HAP-1 (cell line): ENCODE results near the gene SLC16A5.
A peak's percentile ranks its signal among the peaks of the same experiment; 100 is the strongest.
"Not testable (repeated sequence)": the region's sequence is repeated elsewhere in the genome, so short reads cannot be mapped to it uniquely, and the experiment has no call there.

Source experiments
- DNase-seq, 2 experiments: peaks; one replicate each; pipeline ENCODE4 v3.0.0-alpha.2; 2016 to 2020; ENCODE audit warnings: low spot score in 2 of 2
- H3K27me3 ChIP-seq: fragments of 250-450 bp; sonication (Bioruptor Pico); 2 replicates; pipeline ENCODE4 v1.5.1; 2020; ENCODE audit warnings: low read depth, mild to moderate bottlenecking, moderate library complexity
- H3K36me3 ChIP-seq: fragments of 250-450 bp; sonication (Bioruptor Pico); replicated peaks from 2 replicates; pipeline ENCODE4 v1.5.1; 2020; ENCODE audit warnings: mild to moderate bottlenecking
- H3K4me1 ChIP-seq: fragments of 250-450 bp; sonication (Bioruptor Pico); 2 replicates; pipeline ENCODE4 v1.5.1; 2020; ENCODE audit warnings: mild to moderate bottlenecking
- H3K4me3 ChIP-seq: fragments of 250-450 bp; sonication (Bioruptor Pico); 2 replicates; pipeline ENCODE4 v1.5.1; 2020; ENCODE audit warnings: mild to moderate bottlenecking, moderate library complexity
- H3K9me3 ChIP-seq: fragments of 250-450 bp; sonication (Bioruptor Pico); 2 replicates; pipeline ENCODE4 v1.5.1; 2020; ENCODE audit warnings: mild to moderate bottlenecking, moderate library complexity
- in situ Hi-C: fragments of 300-500 bp; cut with MboI; formaldehyde crosslinking; loops from 3 replicates; pipeline ENCODE4 v1.14.3; 2020; ENCODE audit warnings: low sequenced_read_pairs, inconsistent platforms, mixed read lengths

SLC16A5 gene

GRCh38 chr17:75087558-75088453 is at the start of gene SLC16A5:
Gene SLC16A5, plus strand, starts transcription at chr17:75087954. Its CDS starts 5,683 bp downstream, at chr17:75093637.
- no peaks in the 10 kb centered on the region for H3K9me3 ChIP-seq
- H3K4me3 ChIP-seq, result peak within 1 kb of the TSS; percentile 62
- DNase-seq, result peak; percentile 84 to 95
- in situ Hi-C loops, result no loop called here
- H3K27me3 ChIP-seq, result no peaks in the 10 kb centered on the region
- H3K36me3 ChIP-seq, result 0 out of 2 replicates have a peak, but pooled peaks cover 2% of the 10 kb centered on the region
- H3K4me1 ChIP-seq, result peaks cover 32% of the 10 kb centered on the region

- Histone ChIP-seq H3K4me1 (peaks cover 5% of the 10 kb centered on the region; the same call in 1 of the 2 replicates), H3K9me3 (no peaks in the 10 kb centered on the region), H3K4me3 (no peak overlapping the region), H3K36me3 (peaks cover 35% of the 10 kb centered on the region), H3K27me3 (no peaks in the 10 kb centered on the region)
- no peak for DNase-seq
- in situ Hi-C loops, result no loop called here
Measured at GRCh38 chr17:75039238-75039637, 48.5 kb upstream of the SLC16A5 start.

GRCh38 chr17:75041656-75042280 is 46.0 kb upstream of the SLC16A5 start:
- Histone ChIP-seq H3K4me1 (peaks cover 9% of the 10 kb centered on the region; the same call in 1 of the 2 replicates), H3K4me3 (no peak overlapping the region), H3K36me3 (peaks cover 39% of the 10 kb centered on the region), H3K9me3 (no peaks in the 10 kb centered on the region), H3K27me3 (no peaks in the 10 kb centered on the region)
- in situ Hi-C loops, result no loop called here
- no peak for DNase-seq

GRCh38 chr17:75043789-75044188 is 44.0 kb upstream of the SLC16A5 start:
- H3K27me3 ChIP-seq, H3K4me3 ChIP-seq, H3K9me3 ChIP-seq, in situ Hi-C loops, DNase-seq: not testable (repeated sequence)
- Histone ChIP-seq H3K36me3 (peaks cover 36% of the 10 kb centered on the region), H3K4me1 (peaks cover 19% of the 10 kb centered on the region)

- H3K27me3 ChIP-seq, result no peaks in the 10 kb centered on the region
- H3K9me3 ChIP-seq, result no peaks in the 10 kb centered on the region
- DNase-seq, result no peak
- peaks cover 30% of the 10 kb centered on the region for H3K36me3 ChIP-seq
- H3K4me3 ChIP-seq, result no peak overlapping the region
- in situ Hi-C loops, result no loop called here
- peaks cover 20% of the 10 kb centered on the region for H3K4me1 ChIP-seq
Measured at GRCh38 chr17:75044716-75045115, 43.0 kb upstream of the SLC16A5 start.

GRCh38 chr17:75045946-75046406 is 41.8 kb upstream of the SLC16A5 start:
- in situ Hi-C loops, H3K9me3 ChIP-seq, H3K27me3 ChIP-seq: not testable (repeated sequence)
- H3K36me3 ChIP-seq, result peaks cover 23% of the 10 kb centered on the region
- peaks cover 20% of the 10 kb centered on the region for H3K4me1 ChIP-seq
- peak overlapping the region; percentile 99 for H3K4me3 ChIP-seq
- peak in 1 of 2 experiments; percentile 53 for DNase-seq

GRCh38 chr17:75046407-75047289 is 41.1 kb upstream of the SLC16A5 start, which contains the start of the genes ATP5PD and KCTD2:
Gene ATP5PD, minus strand, starts transcription at chr17:75046969. Its CDS starts 4,319 bp downstream, at chr17:75042650.
Gene KCTD2, plus strand, starts transcription at chr17:75047225. Its CDS starts 26 bp downstream, at chr17:75047251.
- in situ Hi-C loops, result no loop called here
- peak; percentile 92 to 97 for DNase-seq
- Histone ChIP-seq H3K27me3 (no peaks in the 10 kb centered on the region), H3K4me3 (peak within 1 kb of the TSS; percentile 99), H3K9me3 (no peaks in the 10 kb centered on the region), H3K4me1 (peaks cover 21% of the 10 kb centered on the region), H3K36me3 (peaks cover 21% of the 10 kb centered on the region)

- Histone ChIP-seq H3K4me1 (peaks cover 22% of the 10 kb centered on the region), H3K9me3 (no peaks in the 10 kb centered on the region), H3K4me3 (peak overlapping the region; percentile 99), H3K27me3 (no peaks in the 10 kb centered on the region), H3K36me3 (peaks cover 22% of the 10 kb centered on the region)
- DNase-seq, result peak in 1 of 2 experiments; percentile 44
- in situ Hi-C loops, result no loop called here
Measured at GRCh38 chr17:75047398-75048098, 40.2 kb upstream of the SLC16A5 start.

- Histone ChIP-seq H3K9me3 (no peaks in the 10 kb centered on the region), H3K36me3 (peaks cover 31% of the 10 kb centered on the region), H3K27me3 (no peaks in the 10 kb centered on the region), H3K4me1 (peaks cover 22% of the 10 kb centered on the region), H3K4me3 (peak overlapping the region; percentile 99)
- in situ Hi-C loops, result no loop called here
- no peak for DNase-seq
Measured at GRCh38 chr17:75048249-75048878, 39.4 kb upstream of the SLC16A5 start.

- peaks cover 35% of the 10 kb centered on the region for H3K36me3 ChIP-seq
- H3K9me3 ChIP-seq, result no peaks in the 10 kb centered on the region
- DNase-seq, result no peak
- H3K27me3 ChIP-seq, result no peaks in the 10 kb centered on the region
- in situ Hi-C loops, result no loop called here
- peaks cover 22% of the 10 kb centered on the region for H3K4me1 ChIP-seq
- no peak overlapping the region for H3K4me3 ChIP-seq
Measured at GRCh38 chr17:75049057-75049456, 38.7 kb upstream of the SLC16A5 start.

GRCh38 chr17:75049706-75050105 is 38.0 kb upstream of the SLC16A5 start:
- no peak for DNase-seq
- peaks cover 41% of the 10 kb centered on the region for H3K36me3 ChIP-seq
- in situ Hi-C loops, result no loop called here

GRCh38 chr17:75051941-75052340 is 35.8 kb upstream of the SLC16A5 start:
- peaks cover 46% of the 10 kb centered on the region for H3K36me3 ChIP-seq
- H3K4me3 ChIP-seq, result no peak overlapping the region
- DNase-seq, result no peak
- peaks cover 13% of the 10 kb centered on the region for H3K4me1 ChIP-seq
- no peaks in the 10 kb centered on the region for H3K27me3 ChIP-seq
- H3K9me3 ChIP-seq, result no peaks in the 10 kb centered on the region
- in situ Hi-C loops, result no loop called here

More at GRCh38 chr17:75049706-75050105, 38.0 kb upstream of the SLC16A5 start:
- Histone ChIP-seq H3K4me3 (no peak overlapping the region), H3K9me3 (no peaks in the 10 kb centered on the region), H3K27me3 (no peaks in the 10 kb centered on the region), H3K4me1 (peaks cover 22% of the 10 kb centered on the region)
